HEK293T (cell line): ENCODE results near the gene HPCAL4.
A peak's percentile ranks its signal among the peaks of the same experiment; 100 is the strongest.

Experiments
- CTCF ChIA-PET: fragments of 350-600 bp; formaldehyde crosslinking; extraction: SDS; loops from one replicate; lab custom pipeline; 2021; ENCODE audit warnings: antibody characterized with exemption, inconsistent platforms; lab: Yijun Ruan, JAX
- POLR2A ChIA-PET: fragments of 350-600 bp; formaldehyde crosslinking; extraction: SDS; loops from one replicate; lab custom pipeline; 2020; ENCODE audit warnings: antibody characterized with exemption, inconsistent platforms; lab: Yijun Ruan, JAX
- DNase-seq: peaks from one replicate; pipeline ENCODE4 v3.0.0; 2012; ENCODE audit warnings: mixed read lengths; ENCODE audit errors: extremely low spot score
- ARNT ChIP-seq: fragments of 450-650 bp; IDR thresholded peaks from 2 replicates; pipeline ENCODE4 v1.6.1; 2017; ENCODE audit warnings: mild to moderate bottlenecking
- BHLHE40 ChIP-seq: fragments of 450-650 bp; IDR thresholded peaks from 2 replicates; pipeline ENCODE4 v1.6.1; 2016; ENCODE audit warnings: mild to moderate bottlenecking, moderate library complexity, borderline replicate concordance
- CTBP1 ChIP-seq: fragments of 450-650 bp; IDR thresholded peaks from 2 replicates; pipeline ENCODE4 v1.6.1; 2016; ENCODE audit warnings: borderline replicate concordance
- ELF4 ChIP-seq: fragments of 450-650 bp; IDR thresholded peaks from 2 replicates; pipeline ENCODE4 v1.6.1; 2017; ENCODE audit warnings: antibody characterized with exemption
- FOXA1 ChIP-seq: fragments of 450-650 bp; IDR thresholded peaks from 2 replicates; pipeline ENCODE4 v1.6.1; 2016; ENCODE audit warnings: mild to moderate bottlenecking
- FOXK2 ChIP-seq: fragments of 450-650 bp; IDR thresholded peaks from 2 replicates; pipeline ENCODE4 v1.6.1; 2016; ENCODE audit warnings: mild to moderate bottlenecking
- FOXM1 ChIP-seq: fragments of 450-650 bp; IDR thresholded peaks from 2 replicates; pipeline ENCODE4 v1.6.1; 2017; ENCODE audit warnings: mild to moderate bottlenecking, borderline replicate concordance
- HDGF ChIP-seq: fragments of 450-650 bp; IDR thresholded peaks from 2 replicates; pipeline ENCODE4 v1.6.1; 2017; ENCODE audit warnings: antibody characterized with exemption, borderline replicate concordance
- L3MBTL2 ChIP-seq: fragments of 450-650 bp; conservative IDR thresholded peaks from 2 replicates; pipeline ENCODE4 v1.6.1; 2016; ENCODE audit warnings: mild to moderate bottlenecking
- LEF1 ChIP-seq: fragments of 450-650 bp; IDR thresholded peaks from 2 replicates; pipeline ENCODE4 v1.6.1; 2017; ENCODE audit warnings: mild to moderate bottlenecking, borderline replicate concordance
- NFRKB ChIP-seq: fragments of 450-650 bp; IDR thresholded peaks from 2 replicates; pipeline ENCODE4 v1.6.1; 2016; ENCODE audit warnings: mild to moderate bottlenecking, moderate library complexity
- SP1 ChIP-seq: fragments of 450-650 bp; IDR thresholded peaks from 2 replicates; pipeline ENCODE4 v1.6.1; 2017
- SUZ12 ChIP-seq: fragments of 450-650 bp; IDR thresholded peaks from 2 replicates; pipeline ENCODE4 v1.6.1; 2016; ENCODE audit warnings: mild to moderate bottlenecking
- TARDBP ChIP-seq: fragments of 450-650 bp; IDR thresholded peaks from 2 replicates; pipeline ENCODE4 v1.6.1; 2016
- ZNF384 ChIP-seq: fragments of 450-650 bp; IDR thresholded peaks from 2 replicates; pipeline ENCODE4 v1.6.1; 2016
- TF ChIP-seq, protein P1 (sequence below): fragments of 450-650 bp; IDR thresholded peaks from 2 replicates; pipeline ENCODE4 v1.6.1; 2016

Gene HPCAL4

DNA sequence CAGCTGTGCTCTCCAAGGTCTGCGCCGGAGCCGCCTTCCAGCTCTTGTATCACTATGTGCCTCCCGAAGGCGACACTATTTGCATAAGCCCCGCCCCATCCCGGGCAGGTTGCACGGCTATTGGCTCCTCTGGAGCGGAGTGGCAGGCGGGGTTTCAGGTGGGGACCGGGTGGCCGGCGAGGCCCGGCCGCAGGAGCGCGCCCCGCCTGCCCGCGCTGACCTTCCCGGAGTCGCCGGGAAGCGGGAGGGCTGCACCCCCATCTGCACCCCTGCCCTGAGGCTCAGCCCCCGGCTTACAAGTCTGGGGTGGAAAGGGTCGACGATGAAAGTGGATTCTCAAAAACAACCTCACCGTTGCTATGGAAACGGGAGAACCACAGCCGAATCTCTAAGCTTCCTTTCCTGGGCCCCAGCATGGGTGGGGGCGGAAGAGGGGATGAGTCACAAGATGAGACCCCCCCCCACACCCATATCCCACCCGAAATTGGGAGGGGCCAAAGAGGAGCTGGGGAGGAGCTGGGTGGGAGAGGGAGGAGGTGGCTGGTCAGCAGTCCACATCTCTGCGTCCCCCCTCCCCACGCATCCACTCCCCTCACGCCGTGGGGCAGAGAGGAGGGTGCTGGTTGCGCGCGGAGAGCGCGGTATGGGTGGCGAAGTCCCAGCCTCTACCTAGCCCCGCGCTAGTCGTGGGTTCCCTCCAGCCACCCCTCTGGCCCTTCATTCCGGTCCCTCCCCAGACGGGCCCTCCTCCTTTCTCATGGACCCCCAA lies at the start of gene HPCAL4:
Gene HPCAL4, minus strand, starts transcription at position 51 of the 769 bp plus-strand sequence. CDS start 6,830 bp downstream, outside the sequence.
- TF ChIP-seq ARNT (no peak), L3MBTL2 (peak; percentile 39)
- TF ChIP-seq, protein P1, sequence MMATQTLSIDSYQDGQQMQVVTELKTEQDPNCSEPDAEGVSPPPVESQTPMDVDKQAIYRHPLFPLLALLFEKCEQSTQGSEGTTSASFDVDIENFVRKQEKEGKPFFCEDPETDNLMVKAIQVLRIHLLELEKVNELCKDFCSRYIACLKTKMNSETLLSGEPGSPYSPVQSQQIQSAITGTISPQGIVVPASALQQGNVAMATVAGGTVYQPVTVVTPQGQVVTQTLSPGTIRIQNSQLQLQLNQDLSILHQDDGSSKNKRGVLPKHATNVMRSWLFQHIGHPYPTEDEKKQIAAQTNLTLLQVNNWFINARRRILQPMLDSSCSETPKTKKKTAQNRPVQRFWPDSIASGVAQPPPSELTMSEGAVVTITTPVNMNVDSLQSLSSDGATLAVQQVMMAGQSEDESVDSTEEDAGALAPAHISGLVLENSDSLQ = peak; percentile 98
- CTCF ChIA-PET = interaction anchor here (0.5 to 1.3 kb wide), 4 partner anchors 19 to 497 kb away, joined by 3 to 7 read pairs (median 6); no protein-coding TSS in a partner anchor
- peak; percentile 94 for DNase-seq
- POLR2A ChIA-PET = interaction anchor here (0.8 to 1.0 kb wide), 2 partner anchors 10 to 47 kb away, joined by 4 to 7 read pairs; partner anchors contain the start of gene PPIE

DNA sequence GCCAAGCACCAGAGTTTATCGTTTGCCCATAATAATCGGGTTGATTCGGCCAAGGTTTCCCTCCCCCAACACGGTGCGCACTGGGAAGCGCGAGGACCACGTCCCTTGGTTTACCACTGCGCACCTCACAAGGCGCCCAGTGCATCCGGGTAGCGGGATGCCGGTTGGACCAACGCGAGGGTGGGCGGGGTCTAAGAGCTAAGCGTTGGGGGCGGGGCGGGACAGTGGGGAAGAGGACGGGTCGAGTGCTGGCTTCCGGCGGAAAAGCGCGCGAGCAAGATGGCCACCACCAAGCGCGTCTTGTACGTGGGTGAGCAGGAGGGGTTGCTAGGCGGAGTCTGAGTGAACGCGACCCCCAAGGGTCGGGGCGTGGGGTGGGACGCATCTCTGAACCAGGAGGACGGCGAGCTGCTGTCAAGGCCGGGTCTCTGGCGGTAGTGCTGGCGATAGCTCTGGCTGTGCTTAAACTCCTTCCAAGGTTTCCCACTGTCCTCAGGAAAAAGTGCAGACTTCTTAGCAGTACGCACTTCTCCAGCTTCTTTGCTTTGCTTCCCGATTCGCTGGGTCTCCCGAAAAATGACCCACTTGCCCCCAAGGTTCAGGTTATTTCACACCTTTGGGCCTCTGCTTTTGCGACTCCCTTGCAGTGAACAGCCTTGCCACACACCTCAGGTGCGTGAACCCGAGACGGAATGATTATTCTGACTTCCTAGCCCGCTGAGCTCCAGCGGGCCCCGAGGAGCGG lies 47.6 kb upstream of the HPCAL4 start, which contains the start of gene PPIE:
Gene PPIE, plus strand, starts transcription at position 261 of the 745 bp plus-strand sequence. Its CDS starts 19 bp downstream, at position 280.
- DNase-seq = peak; percentile 96
- POLR2A ChIA-PET = interaction anchor here (0.6 to 2.1 kb wide), 23 partner anchors 9 to 302 kb away, joined by 3 to 15 read pairs (median 4); partner anchors contain the start of genes BMP8B, CAP1, HPCAL4 and NT5C1A
- CTCF ChIA-PET = interaction anchor here (1.1 kb wide), 1 partner anchor 61 kb away, joined by 4 read pairs; no protein-coding TSS in a partner anchor
- no peak for TF ChIP-seq TARDBP
- TF ChIP-seq FOXA1 = no peak
- TF ChIP-seq, protein P1 = no peak
- no peak for TF ChIP-seq BHLHE40
- no peak for TF ChIP-seq ARNT
- TF ChIP-seq SP1 = no peak
- TF ChIP-seq NFRKB = no peak
- peak; percentile 89 for TF ChIP-seq L3MBTL2
- TF ChIP-seq FOXK2 = no peak
- TF ChIP-seq ZNF384 = no peak
- no peak for TF ChIP-seq SUZ12
- 0 out of 2 replicates have a peak, but pooled peaks have one; percentile 8 for TF ChIP-seq ELF4
- no peak for TF ChIP-seq HDGF
- TF ChIP-seq CTBP1 = no peak
- no peak for TF ChIP-seq LEF1

DNA sequence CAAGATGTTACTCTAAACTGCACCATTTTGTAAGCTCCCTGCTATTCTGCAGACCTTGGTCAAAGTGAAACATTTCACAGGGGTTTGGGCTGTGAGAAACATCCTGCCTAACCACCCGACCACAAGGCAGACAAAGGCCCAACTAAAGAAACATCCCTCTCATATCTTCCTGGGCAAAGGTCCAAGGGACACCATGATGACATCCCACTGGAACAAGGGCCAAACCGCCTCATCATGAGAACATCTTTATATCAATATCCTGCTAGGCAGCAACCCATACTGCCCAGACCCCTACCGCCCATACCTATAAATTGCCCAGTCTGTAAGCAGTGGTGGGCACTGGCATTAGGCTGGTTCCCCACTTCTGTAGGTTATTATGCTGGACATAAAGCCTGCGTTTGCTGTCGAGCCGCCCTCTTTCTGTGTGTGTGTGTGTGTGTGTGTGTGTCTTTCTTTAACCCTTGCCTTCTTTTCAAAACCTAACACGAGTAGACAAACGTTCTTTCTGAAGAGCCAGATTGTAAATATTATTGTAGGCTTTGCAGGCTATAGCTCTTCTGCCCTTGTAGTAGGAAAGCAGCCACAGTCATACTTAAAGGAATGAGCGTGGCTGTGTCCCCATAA lies 46.4 kb upstream of the HPCAL4 start:
- no peak for DNase-seq
- ChIA-PET POLR2A (interaction anchor here (1.1 to 1.8 kb wide), 7 partner anchors 12 to 303 kb away, joined by 4 to 15 read pairs (median 5); partner anchors contain the start of genes CAP1 and NT5C1A), CTCF (no interaction called here)
- TF ChIP-seq FOXM1 (no peak), ELF4 (no peak), SUZ12 (no peak), FOXA1 (no peak), ZNF384 (no peak), L3MBTL2 (no peak), TARDBP (no peak), SP1 (no peak), CTBP1 (no peak), BHLHE40 (no peak), ARNT (no peak), FOXK2 (no peak), NFRKB (no peak), HDGF (no peak)
- TF ChIP-seq, protein P1 = no peak

DNA sequence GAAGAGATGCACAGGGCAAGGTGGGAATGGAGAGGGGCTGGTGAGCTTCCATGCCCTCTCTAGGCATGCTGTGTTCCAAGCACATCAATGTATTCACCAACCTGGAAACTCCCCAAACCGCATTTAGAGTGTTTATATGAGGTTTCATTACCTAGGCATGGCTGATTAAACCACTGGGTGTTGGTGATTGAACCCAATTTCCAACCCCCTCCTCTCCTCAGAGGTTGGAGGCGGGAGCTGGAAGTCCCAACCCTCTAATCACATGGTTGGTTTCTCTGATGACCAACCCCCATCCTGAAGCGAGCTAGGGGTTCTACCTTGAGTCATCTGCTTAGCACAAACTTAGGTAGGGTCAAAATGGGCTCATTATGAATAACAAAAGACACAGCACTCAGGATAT lies 44.5 kb upstream of the HPCAL4 start:
- CTCF ChIA-PET = interaction anchor here (0.7 kb wide), 1 partner anchor 10 kb away, joined by 3 read pairs; no protein-coding TSS in a partner anchor

More for the DNA sequence above, 44.5 kb upstream of the HPCAL4 start:
- POLR2A ChIA-PET = interaction anchor here (0.7 kb wide), 1 partner anchor 155 kb away, joined by 3 read pairs; no protein-coding TSS in a partner anchor
- DNase-seq = no peak
- TF ChIP-seq BHLHE40 (no peak), SUZ12 (no peak), NFRKB (no peak), TARDBP (no peak), ARNT (no peak), FOXM1 (no peak), FOXA1 (no peak), FOXK2 (no peak), ZNF384 (no peak)
- TF ChIP-seq, protein P1 = no peak
